Fibroblast of peridontal ligament (primary cell): Measurements from ENCODE around the gene PRMT5.

Source experiments
- DNase-seq: peaks from one replicate; pipeline ENCODE4 v3.0.0-alpha.2; 2010; ENCODE audit errors: extremely low read depth

The PRMT5 gene

DNA sequence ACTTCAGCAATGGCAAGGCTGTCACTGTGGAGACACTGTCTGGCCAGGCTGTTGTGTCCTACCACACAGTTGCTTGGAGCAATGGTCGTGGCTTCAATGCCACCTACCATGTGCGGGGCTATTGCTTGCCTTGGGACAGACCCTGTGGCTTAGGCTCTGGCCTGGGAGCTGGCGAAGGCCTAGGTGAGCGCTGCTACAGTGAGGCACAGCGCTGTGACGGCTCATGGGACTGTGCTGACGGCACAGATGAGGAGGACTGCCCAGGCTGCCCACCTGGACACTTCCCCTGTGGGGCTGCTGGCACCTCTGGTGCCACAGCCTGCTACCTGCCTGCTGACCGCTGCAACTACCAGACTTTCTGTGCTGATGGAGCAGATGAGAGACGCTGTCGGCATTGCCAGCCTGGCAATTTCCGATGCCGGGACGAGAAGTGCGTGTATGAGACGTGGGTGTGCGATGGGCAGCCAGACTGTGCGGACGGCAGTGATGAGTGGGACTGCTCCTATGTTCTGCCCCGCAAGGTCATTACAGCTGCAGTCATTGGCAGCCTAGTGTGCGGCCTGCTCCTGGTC lies 53.3 kb downstream of the PRMT5 start:
- no peak for DNase-seq

GRCh38 chr14:22875003-22875747 lies 54.0 kb downstream of the PRMT5 start:
- DNase-seq: no peak

DNA sequence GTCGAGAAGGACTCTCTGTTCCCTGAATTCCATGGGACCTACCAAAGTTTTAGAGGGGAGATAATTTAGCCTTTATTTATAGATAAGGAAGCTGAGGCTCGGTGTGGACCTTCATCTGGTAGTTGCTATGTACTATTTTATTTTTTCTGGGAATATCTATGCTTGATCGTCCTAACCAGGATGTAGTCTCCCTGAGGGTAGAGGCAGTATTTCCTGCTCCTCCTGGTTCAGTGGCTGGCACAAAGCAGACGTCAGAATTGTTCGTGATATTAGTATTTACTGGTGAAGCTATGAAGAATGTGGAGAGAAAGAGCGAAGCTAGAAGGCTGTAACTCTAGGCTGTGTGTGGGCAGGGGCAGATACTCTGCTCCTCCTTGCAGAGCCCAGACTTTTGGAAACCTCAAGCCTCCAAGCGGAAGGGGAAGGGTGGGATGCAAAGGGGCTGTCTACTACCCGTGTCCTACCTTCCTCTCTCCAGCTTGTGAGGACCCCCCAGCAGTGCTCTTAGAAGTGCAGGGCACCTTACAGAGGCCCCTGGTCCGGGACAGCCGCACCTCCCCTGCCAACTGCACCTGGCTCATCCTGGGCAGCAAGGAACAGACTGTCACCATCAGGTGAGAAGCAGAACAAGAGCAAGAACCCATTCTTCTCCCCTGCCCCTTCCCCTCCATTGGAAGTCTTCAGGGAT lies 56.2 kb downstream of the PRMT5 start:
- no peak for DNase-seq

- peak; percentile 84 for DNase-seq
Observed at GRCh38 chr14:22872033-22872832, 56.9 kb downstream of the PRMT5 start.

GRCh38 chr14:22871224-22872032 lies 57.7 kb downstream of the PRMT5 start, which contains the start of gene LRP10:
LRP10 (plus strand) TSS chr14:22871740; CDS start chr14:22872304, 564 bp downstream.
- peak; percentile 85 for DNase-seq

- no peak for DNase-seq
Observed at GRCh38 chr14:22870811-22871223, 58.4 kb downstream of the PRMT5 start.
